GM12878 (cell line): Measurements from ENCODE around the gene RP2. TPM values are rescaled to one million over a fixed set of nuclear protein-coding genes. Genes with fewer than 3 reads are reported as not detected.

Source experiments
- ATAC-seq: fragments of 200-7000 bp; cut with Tn5 transposase; 3 replicates; pipeline ENCODE4 v1.9.1; 2020; ENCODE audit warnings: mild to moderate bottlenecking, moderate library complexity
- BruUV-seq: library from RNA; stranded (reverse); fragments of 400-500 nt; replicated peaks from 2 replicates; lab custom pipeline; 2021; lab: Mats Ljungman, UMichigan
- CTCF ChIA-PET: fragments of 300-600 bp; sonication (Branson Sonifier 250); formaldehyde crosslinking; extraction: SDS; loops from one replicate; lab custom pipeline; 2021; ENCODE audit warnings: inconsistent platforms; lab: Yijun Ruan, JAX
- POLR2A ChIA-PET: fragments of 350-600 bp; formaldehyde crosslinking; extraction: SDS; loops from one replicate; lab custom pipeline; 2021; ENCODE audit warnings: inconsistent platforms; lab: Charles Lee
- RAD21 ChIA-PET: fragments of 300-600 bp; sonication (Branson Sonifier 250); formaldehyde crosslinking; loops from one replicate; lab custom pipeline; 2023; ENCODE audit warnings: antibody characterized with exemption; ENCODE audit not compliant: unreplicated experiment; lab: Charles Lee
- SMC1A ChIA-PET: fragments of 300-600 bp; sonication (Branson Sonifier 250); formaldehyde crosslinking; loops from one replicate; lab custom pipeline; 2023; ENCODE audit not compliant: unreplicated experiment, uncharacterized antibody; lab: Charles Lee
- DNase-seq: peaks from one replicate; pipeline ENCODE4 v3.0.0-alpha.2; 2011; ENCODE audit warnings: low read depth, low spot score
- FAIRE-seq: peaks from 3 replicates; lab custom pipeline; 2011; peaks lifted over from hg19 to GRCh38; lab: Jason Lieb, UNC
- H2AFZ ChIP-seq: 2 replicates; pipeline ENCODE4 v1.6.0; 2011; ENCODE audit warnings: low read depth, low read length, control low read depth; ENCODE audit not compliant: control insufficient read depth
- H3K27ac ChIP-seq: 2 replicates; pipeline ENCODE4 v1.5.1; 2011; ENCODE audit warnings: control low read depth; ENCODE audit not compliant: control insufficient read depth, insufficient read depth
- H3K27me3 ChIP-seq, 2 experiments: replicated peaks in 1 of 2; 2 replicates each; pipeline versions ENCODE4 v1.6.0 to v1.6.1; 2011; ENCODE audit warnings: low read length in 1 of 2; ENCODE audit not compliant: control insufficient read depth in 2 of 2, insufficient read depth in 2 of 2
- H3K36me3 ChIP-seq, 2 experiments: 2 replicates each; pipeline ENCODE4 v1.5.1; 2011; ENCODE audit warnings: low read length in 1 of 2; ENCODE audit not compliant: control insufficient read depth in 2 of 2, insufficient read depth in 2 of 2
- H3K4me1 ChIP-seq: 2 replicates; pipeline ENCODE4 v1.6.1; 2011; ENCODE audit warnings: mild to moderate bottlenecking, low read length, moderate library complexity, mixed read lengths; ENCODE audit not compliant: control insufficient read depth, insufficient read depth
- H3K4me2 ChIP-seq: 2 replicates; pipeline ENCODE4 v1.6.0; 2011; ENCODE audit warnings: control low read depth; ENCODE audit not compliant: control insufficient read depth, insufficient read depth
- H3K4me3 ChIP-seq: fragments of 200-600 bp; sonication (generic); 2 replicates; pipeline ENCODE4 v1.5.1; 2016
- H3K79me2 ChIP-seq: 2 replicates; pipeline ENCODE4 v1.6.0; 2011; ENCODE audit warnings: low read length; ENCODE audit not compliant: control insufficient read depth, insufficient read depth
- H3K9ac ChIP-seq: 2 replicates; pipeline ENCODE4 v1.8.0; 2011; ENCODE audit warnings: low read length, control low read depth, mixed read lengths; ENCODE audit not compliant: control insufficient read depth, insufficient read depth
- H3K9me3 ChIP-seq: replicated peaks from 3 replicates; pipeline ENCODE4 v1.5.1; 2011; ENCODE audit warnings: mild to moderate bottlenecking, low read length; ENCODE audit not compliant: control insufficient read depth, insufficient read depth
- H4K20me1 ChIP-seq: 2 replicates; pipeline ENCODE4 v1.6.0; 2011; ENCODE audit not compliant: control insufficient read depth, insufficient read depth
- BACH1 ChIP-seq: fragments of 450-650 bp; IDR thresholded peaks from 2 replicates; pipeline ENCODE4 v1.6.1; 2017; ENCODE audit warnings: mild to moderate bottlenecking, borderline replicate concordance
- CEBPB ChIP-seq, 2 experiments: fragments of 150-350 bp in 1 of 2; IDR thresholded peaks; 2 replicates each; pipeline ENCODE4 v1.6.1; 2012 to 2014; ENCODE audit warnings: low read depth in 2 of 2, low read length in 2 of 2, borderline replicate concordance in 1 of 2, inconsistent platforms in 1 of 2
- CHD1 ChIP-seq: IDR thresholded peaks from 2 replicates; pipeline ENCODE4 v1.6.1; 2012; ENCODE audit warnings: low read depth, low read length, improper control_type of control experiment
- ESRRA ChIP-seq: IDR thresholded peaks from 2 replicates; pipeline ENCODE4 v1.6.1; 2012; ENCODE audit warnings: mild to moderate bottlenecking, low read length, improper control_type of control experiment
- FOXM1 ChIP-seq: IDR thresholded peaks from 2 replicates; pipeline ENCODE4 v1.6.1; 2012; ENCODE audit warnings: low read depth, mild to moderate bottlenecking, inconsistent platforms, low read length, moderate library complexity
- KLF5 ChIP-seq: fragments of 450-650 bp; IDR thresholded peaks from 2 replicates; pipeline ENCODE4 v1.6.1; 2014; ENCODE audit warnings: mild to moderate bottlenecking; ENCODE audit not compliant: partially characterized antibody
- NFXL1 ChIP-seq: fragments of 450-650 bp; IDR thresholded peaks from 2 replicates; pipeline ENCODE4 v1.6.1; 2017; ENCODE audit warnings: antibody characterized with exemption, mild to moderate bottlenecking, borderline replicate concordance
- NR2F1 ChIP-seq: fragments of 450-650 bp; conservative IDR thresholded peaks from 2 replicates; pipeline ENCODE4 v1.6.1; 2017; ENCODE audit warnings: mild to moderate bottlenecking
- NRF1 ChIP-seq: conservative IDR thresholded peaks from 2 replicates; pipeline ENCODE4 v1.6.1; 2011; ENCODE audit warnings: mild to moderate bottlenecking, low read depth, low read length, improper control_type of control experiment
- PAX5 ChIP-seq: IDR thresholded peaks from 2 replicates; pipeline ENCODE4 v1.6.1; 2011; ENCODE audit warnings: low read depth, low read length, borderline replicate concordance
- RB1 ChIP-seq: fragments of 450-650 bp; formaldehyde crosslinking; IDR thresholded peaks from 2 replicates; pipeline ENCODE4 v1.6.1; 2017; ENCODE audit warnings: mild to moderate bottlenecking, borderline replicate concordance
- SMARCA5 ChIP-seq: fragments of 450-650 bp; IDR thresholded peaks from 2 replicates; pipeline ENCODE4 v1.6.1; 2017; ENCODE audit warnings: mild to moderate bottlenecking
- SMC3 ChIP-seq: IDR thresholded peaks from 2 replicates; pipeline ENCODE4 v1.6.1; 2011; ENCODE audit warnings: low read length, improper control_type of control experiment, borderline replicate concordance
- SREBF1 ChIP-seq: IDR thresholded peaks from 2 replicates; pipeline ENCODE4 v1.6.1; 2012; ENCODE audit warnings: mild to moderate bottlenecking, low read length
- TARDBP ChIP-seq: IDR thresholded peaks from 2 replicates; pipeline ENCODE4 v1.6.1; 2016; ENCODE audit warnings: borderline replicate concordance
- ZNF217 ChIP-seq: fragments of 450-650 bp; IDR thresholded peaks from 2 replicates; pipeline ENCODE4 v1.6.1; 2017; ENCODE audit warnings: antibody characterized with exemption, mild to moderate bottlenecking
- ZNF622 ChIP-seq: fragments of 450-650 bp; IDR thresholded peaks from 2 replicates; pipeline ENCODE4 v1.6.1; 2017; ENCODE audit warnings: mild to moderate bottlenecking, inconsistent platforms
- WGBS: methylation state at CpG from one replicate; pipeline ENCODE4 v1.1.6; 2016; ENCODE audit warnings: low lambda C conversion rate; ENCODE audit not compliant: insufficient replicate concordance, insufficient coverage; ENCODE audit errors: missing lambda C conversion rate; 5-methylcytosine and 5-hydroxymethylcytosine counted together
- in situ Hi-C: fragments of 300-500 bp; cut with MboI; formaldehyde crosslinking; loops from 9 replicates; pipeline ENCODE4 v1.14.3; 2018; ENCODE audit warnings: mixed read lengths
- intact Hi-C: fragments of 100-400 bp; cut with micrococcal nuclease; formaldehyde crosslinking; loops from one replicate; pipeline ENCODE4 v1.14.2; 2022; ENCODE audit not compliant: unreplicated experiment
- polyA plus RNA-seq, 11 experiments: library from polyadenylated mRNA; depleted of rRNA in 4 of 11; unstranded in 6 of 11; stranded (reverse) in 5 of 11; fragments of >200 nt; fragmentation: Nextera tagmentation in 4 of 11; fragmentation: Illumina TruSeq in 1 of 11; extraction: Ambion mirVana in 4 of 11; extraction: Trizol in 1 of 11; gene quantifications; 1 replicate in 1 of 11; 2 replicates in 10 of 11; pipeline versions ENCODE4 v1.2.1 to v1.2.3, GENCODE V29; 2011 to 2016; ENCODE audit warnings: inconsistent platforms in 2 of 11, missing spikeins in 2 of 11, low read depth in 1 of 11
- total RNA-seq, 4 experiments: library from RNA; depleted of rRNA in 3 of 4; stranded (reverse); fragments of >200 nt in 3 of 4; fragmentation: Illumina TruSeq in 1 of 4; extraction: Trizol in 1 of 4; gene quantifications; 2 replicates each; pipeline versions ENCODE4 v1.2.1 to v1.2.3, GENCODE V29; 2013 to 2021
- TF ChIP-seq, protein P1 (sequence below): fragments of 450-650 bp; IDR thresholded peaks from 2 replicates; pipeline ENCODE4 v1.6.1; 2016; ENCODE audit warnings: mild to moderate bottlenecking
- TF ChIP-seq, protein P2 (sequence below): fragments of 450-650 bp; formaldehyde crosslinking; IDR thresholded peaks from 2 replicates; pipeline ENCODE4 v1.4.0; 2022; ENCODE audit warnings: mild to moderate bottlenecking, moderate library complexity
- TF ChIP-seq, protein P3 (sequence below): IDR thresholded peaks from 2 replicates; pipeline ENCODE4 v1.6.1; 2012; ENCODE audit warnings: low read length, inconsistent platforms

The RP2 gene
- total and polyA plus RNA-seq, 10 of the 15 experiments (the other 5 are each of a cell fraction or from before 2014, with no cell fraction given) = 3.5 to 11.0 (median 5.7) TPM

DNA sequence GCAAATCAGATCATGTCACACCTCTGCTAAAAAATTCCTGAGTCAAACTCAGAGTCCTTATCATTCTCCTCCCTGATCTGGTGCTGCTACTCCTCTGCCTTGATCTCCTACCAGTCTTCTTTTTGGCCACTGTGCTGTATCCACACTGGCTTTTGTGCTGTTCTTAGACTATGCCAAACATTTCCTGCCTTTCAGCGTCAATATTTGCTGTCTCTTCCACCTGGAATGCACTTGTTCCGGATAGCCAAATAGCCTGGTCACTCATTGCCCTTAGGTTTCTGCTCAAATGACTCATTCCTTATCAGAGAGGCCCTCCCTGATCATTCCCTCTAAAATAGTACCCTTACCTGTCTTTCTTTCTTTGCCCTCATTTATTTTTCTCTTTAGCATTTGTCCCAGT is 24.4 kb upstream of the RP2 start:
- Histone ChIP-seq H3K79me2 (no peaks in the 10 kb centered on the region), H3K4me2 (no peak overlapping the region), H3K9ac (no peak overlapping the region), H3K9me3 (no peaks in the 10 kb centered on the region), H3K36me3 (no peaks in the 10 kb centered on the region), H3K4me3 (no peak overlapping the region), H4K20me1 (no peaks in the 10 kb centered on the region), H3K4me1 (no peaks in the 10 kb centered on the region), H2AFZ (no peak overlapping the region), H3K27me3 (no peaks in the 10 kb centered on the region; a peak in 1 of 4 replicates), H3K27ac (no peak overlapping the region)
- TF ChIP-seq NR2F1 (no peak), FOXM1 (no peak), SREBF1 (no peak), ESRRA (no peak), SMC3 (no peak), NRF1 (no peak), SMARCA5 (no peak), RB1 (no peak), KLF5 (no peak), ZNF622 (no peak), PAX5 (no peak), CEBPB (IDR thresholded peaks at IDR 0.05; ENCODE audit: borderline replicate concordance in 1 of 2, low read depth in 2 of 2, low read length in 2 of 2) (no peak), ZNF217 (no peak), CHD1 (no peak), TARDBP (no peak), BACH1 (no peak), NFXL1 (no peak)
- TF ChIP-seq, protein P1, sequence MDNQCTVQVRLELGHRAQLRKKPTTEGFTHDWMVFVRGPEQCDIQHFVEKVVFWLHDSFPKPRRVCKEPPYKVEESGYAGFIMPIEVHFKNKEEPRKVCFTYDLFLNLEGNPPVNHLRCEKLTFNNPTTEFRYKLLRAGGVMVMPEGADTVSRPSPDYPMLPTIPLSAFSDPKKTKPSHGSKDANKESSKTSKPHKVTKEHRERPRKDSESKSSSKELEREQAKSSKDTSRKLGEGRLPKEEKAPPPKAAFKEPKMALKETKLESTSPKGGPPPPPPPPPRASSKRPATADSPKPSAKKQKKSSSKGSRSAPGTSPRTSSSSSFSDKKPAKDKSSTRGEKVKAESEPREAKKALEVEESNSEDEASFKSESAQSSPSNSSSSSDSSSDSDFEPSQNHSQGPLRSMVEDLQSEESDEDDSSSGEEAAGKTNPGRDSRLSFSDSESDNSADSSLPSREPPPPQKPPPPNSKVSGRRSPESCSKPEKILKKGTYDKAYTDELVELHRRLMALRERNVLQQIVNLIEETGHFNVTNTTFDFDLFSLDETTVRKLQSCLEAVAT = no peak
- TF ChIP-seq, protein P2, sequence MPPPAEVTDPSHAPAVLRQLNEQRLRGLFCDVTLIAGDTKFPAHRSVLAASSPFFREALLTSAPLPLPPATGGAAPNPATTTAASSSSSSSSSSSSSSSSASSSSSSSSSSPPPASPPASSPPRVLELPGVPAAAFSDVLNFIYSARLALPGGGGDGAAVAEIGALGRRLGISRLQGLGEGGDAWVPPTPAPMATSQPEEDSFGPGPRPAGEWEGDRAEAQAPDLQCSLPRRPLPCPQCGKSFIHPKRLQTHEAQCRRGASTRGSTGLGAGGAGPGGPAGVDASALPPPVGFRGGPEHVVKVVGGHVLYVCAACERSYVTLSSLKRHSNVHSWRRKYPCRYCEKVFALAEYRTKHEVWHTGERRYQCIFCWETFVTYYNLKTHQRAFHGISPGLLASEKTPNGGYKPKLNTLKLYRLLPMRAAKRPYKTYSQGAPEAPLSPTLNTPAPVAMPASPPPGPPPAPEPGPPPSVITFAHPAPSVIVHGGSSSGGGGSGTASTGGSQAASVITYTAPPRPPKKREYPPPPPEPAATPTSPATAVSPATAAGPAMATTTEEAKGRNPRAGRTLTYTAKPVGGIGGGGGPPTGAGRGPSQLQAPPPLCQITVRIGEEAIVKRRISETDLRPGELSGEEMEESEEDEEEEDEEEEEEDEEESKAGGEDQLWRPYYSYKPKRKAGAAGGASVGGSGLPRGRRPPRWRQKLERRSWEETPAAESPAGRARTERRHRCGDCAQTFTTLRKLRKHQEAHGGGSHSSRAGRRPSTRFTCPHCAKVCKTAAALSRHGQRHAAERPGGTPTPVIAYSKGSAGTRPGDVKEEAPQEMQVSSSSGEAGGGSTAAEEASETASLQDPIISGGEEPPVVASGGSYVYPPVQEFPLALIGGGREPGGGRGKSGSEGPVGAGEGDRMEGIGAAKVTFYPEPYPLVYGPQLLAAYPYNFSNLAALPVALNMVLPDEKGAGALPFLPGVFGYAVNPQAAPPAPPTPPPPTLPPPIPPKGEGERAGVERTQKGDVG (CRISPR knock-in tag) = no peak
- TF ChIP-seq, protein P3, sequence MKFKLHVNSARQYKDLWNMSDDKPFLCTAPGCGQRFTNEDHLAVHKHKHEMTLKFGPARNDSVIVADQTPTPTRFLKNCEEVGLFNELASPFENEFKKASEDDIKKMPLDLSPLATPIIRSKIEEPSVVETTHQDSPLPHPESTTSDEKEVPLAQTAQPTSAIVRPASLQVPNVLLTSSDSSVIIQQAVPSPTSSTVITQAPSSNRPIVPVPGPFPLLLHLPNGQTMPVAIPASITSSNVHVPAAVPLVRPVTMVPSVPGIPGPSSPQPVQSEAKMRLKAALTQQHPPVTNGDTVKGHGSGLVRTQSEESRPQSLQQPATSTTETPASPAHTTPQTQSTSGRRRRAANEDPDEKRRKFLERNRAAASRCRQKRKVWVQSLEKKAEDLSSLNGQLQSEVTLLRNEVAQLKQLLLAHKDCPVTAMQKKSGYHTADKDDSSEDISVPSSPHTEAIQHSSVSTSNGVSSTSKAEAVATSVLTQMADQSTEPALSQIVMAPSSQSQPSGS = no peak
- FAIRE-seq = no peak
- SMC1A ChIA-PET = no interaction called here
- in situ Hi-C loops = no loop called here
- no peak for DNase-seq
- CTCF ChIA-PET = no interaction called here
- RAD21 ChIA-PET = no interaction called here
- POLR2A ChIA-PET = no interaction called here
- BruUV-seq = no TSS peak
- ATAC-seq = no peak
- intact Hi-C loops = no loop called here
- 55% methylated on average over 2 of the region's 2 CpGs for WGBS
